Lung (tissue), 12 donors: Measurements from ENCODE around the gene ITPR1. TPM values are rescaled to one million over a fixed set of nuclear protein-coding genes. Genes with fewer than 3 reads are reported as not detected.

ENCODE experiments used
- ATAC-seq: fragments of 200-7000 bp; cut with Tn5 transposase; one replicate; pipeline ENCODE4 v1.9.1; 2020; ENCODE audit warnings: moderate number of reproducible peaks; ENCODE audit not compliant: insufficient read depth, low FRiP score
- DNase-seq, 3 donors: peaks; one replicate each; pipeline ENCODE4 v3.0.0-alpha.2; 2013 to 2017
- H3K27ac ChIP-seq, 2 donors: one replicate each; pipeline ENCODE4 v1.5.1; 2013; ENCODE audit warnings: mild to moderate bottlenecking in 2 of 2, moderate library complexity in 2 of 2, control low read depth in 1 of 2, inconsistent platforms in 1 of 2, low read depth in 1 of 2, low read length in 1 of 2
- H3K27me3 ChIP-seq, 3 donors: one replicate each; pipeline ENCODE4 v1.5.1; 2013; ENCODE audit warnings: low read length in 2 of 3; ENCODE audit not compliant: control insufficient read depth in 3 of 3, insufficient read depth in 3 of 3
- H3K36me3 ChIP-seq, 4 donors: one replicate each; pipeline ENCODE4 v1.5.1; 2013; ENCODE audit warnings: low read length in 4 of 4, mild to moderate bottlenecking in 1 of 4, moderate library complexity in 1 of 4; ENCODE audit not compliant: control insufficient read depth in 4 of 4, insufficient read depth in 4 of 4
- H3K4me1 ChIP-seq, 5 donors: one replicate each; pipeline ENCODE4 v1.5.1; 2013; ENCODE audit warnings: low read length in 5 of 5, mild to moderate bottlenecking in 2 of 5, moderate library complexity in 1 of 5; ENCODE audit not compliant: control insufficient read depth in 5 of 5, insufficient read depth in 5 of 5
- H3K4me3 ChIP-seq: one replicate; pipeline ENCODE4 v1.5.1; 2013; ENCODE audit warnings: mild to moderate bottlenecking, control low read depth, moderate library complexity
- H3K9ac ChIP-seq, 2 donors: one replicate each; pipeline ENCODE4 v1.5.1; 2013; ENCODE audit warnings: low read length in 2 of 2, control low read depth in 1 of 2; ENCODE audit not compliant: insufficient read depth in 1 of 2
- H3K9me3 ChIP-seq, 4 donors: one replicate each; pipeline ENCODE4 v1.5.1; 2013; ENCODE audit warnings: low read length in 3 of 4, mild to moderate bottlenecking in 1 of 4, moderate library complexity in 1 of 4; ENCODE audit not compliant: control insufficient read depth in 4 of 4, insufficient read depth in 3 of 4
- CTCF ChIP-seq: IDR thresholded peaks from 2 replicates; pipeline ENCODE4 v1.5.1; 2012; ENCODE audit warnings: mild to moderate bottlenecking; ENCODE audit errors: control extremely low read depth, extremely low read depth
- WGBS, 2 donors: extraction: QIAGEN DNeasy Blood & Tissue Kit; methylation state at CpG; one replicate each; pipeline ENCODE4 v1.1.7; 2013; 5-methylcytosine and 5-hydroxymethylcytosine counted together
- polyA plus RNA-seq, 2 donors: library from polyadenylated mRNA; stranded (reverse); fragments of 200-250 nt; gene quantifications; one replicate each; pipeline ENCODE4 v1.2.1, GENCODE V29; 2013
- total RNA-seq, 2 donors: library from RNA; depleted of rRNA in 1 of 2; stranded (reverse); fragments of >200 nt in 1 of 2; gene quantifications; one replicate each; pipeline ENCODE4 v1.2.1, GENCODE V29; 2014 to 2021
- donor health status: control.
- donor health status: control.
- donor health status: Bipolar disorder and iron deficiency.
- donor health status: healthy.
- donor health status: DM: yes; HTN: yes; CAD: no.

ITPR1 gene
- total and polyA plus RNA-seq, 4 donors, result 12.4 to 152 (median 44.1) TPM

- H3K27ac ChIP-seq, result peak overlapping the region; percentile 73 to 83
- 24 to 38% methylated on average over 13 of the region's 13 CpGs for WGBS, 2 donors
- no peak for ATAC-seq
Observed at GRCh38 chr3:4740397-4741105, 247.4 kb downstream of the ITPR1 start.

GRCh38 chr3:4741106-4741403 is 247.9 kb downstream of the ITPR1 start:
- DNase-seq (no peak), ATAC-seq (no peak)
- TF ChIP-seq CTCF, result no peak
- Histone ChIP-seq H3K36me3 (peaks cover 0 to 3% (median 1%) of the 10 kb centered on the region in 4 donors), H3K4me3 (no peak overlapping the region), H3K9ac (no peak overlapping the region), H3K4me1 (peaks cover 0 to 27% (median 4%) of the 10 kb centered on the region in 5 donors), H3K27me3 (no peaks in the 10 kb centered on the region), H3K27ac (peak overlapping the region; percentile 73 to 92), H3K9me3 (peaks cover 0 to 2% (median 0%) of the 10 kb centered on the region in 4 donors)
- WGBS, 2 donors, result 12 to 32% methylated on average over 3 of the region's 3 CpGs

More at GRCh38 chr3:4740397-4741105, 247.4 kb downstream of the ITPR1 start:
- Histone ChIP-seq H3K9ac (no peak overlapping the region), H3K27me3 (no peaks in the 10 kb centered on the region), H3K36me3 (peaks cover 0 to 3% (median 1%) of the 10 kb centered on the region in 4 donors), H3K4me1 (peaks cover 0 to 27% (median 5%) of the 10 kb centered on the region in 5 donors), H3K9me3 (peaks cover 0 to 2% (median 0%) of the 10 kb centered on the region in 4 donors), H3K4me3 (no peak overlapping the region)
- peak in 1 of 3 donors; percentile 26 for DNase-seq
- no peak for TF ChIP-seq CTCF

GRCh38 chr3:4741404-4742307 is 248.5 kb downstream of the ITPR1 start:
- H3K9me3 ChIP-seq, result peaks cover 0 to 2% (median 0%) of the 10 kb centered on the region in 4 donors
- peak; percentile 64 for ATAC-seq
- peak overlapping the region; percentile 73 to 92 for H3K27ac ChIP-seq
- WGBS, 2 donors, result 36 to 41% methylated on average over 14 of the region's 14 CpGs
- H3K4me3 ChIP-seq, result no peak overlapping the region
- peaks cover 0 to 24% (median 0%) of the 10 kb centered on the region in 5 donors for H3K4me1 ChIP-seq
- H3K9ac ChIP-seq, result no peak overlapping the region
- no peaks in the 10 kb centered on the region for H3K27me3 ChIP-seq
- peak in 1 of 3 donors; percentile 21 for DNase-seq
- H3K36me3 ChIP-seq, result peaks cover 0 to 5% (median 3%) of the 10 kb centered on the region in 4 donors
- TF ChIP-seq CTCF, result no peak
